ENCODE measurements around the gene CYP2S1. TPM values are rescaled to one million over a fixed set of nuclear protein-coding genes. Genes with fewer than 3 reads are reported as not detected.
"Not testable (repeated sequence)": the region's sequence is repeated elsewhere in the genome, so short reads cannot be mapped to it uniquely, and the experiment has no call there.

The CYP2S1 gene
- total RNA-seq, 1 donor from 2014 or later = 11.1 TPM

- Histone ChIP-seq H3K9me3 (ENCODE audit: insufficient read depth, low read depth, low read length) (no peaks in the 10 kb centered on the region), H3K79me2 (ENCODE audit: insufficient read depth, low read length) (peaks cover 57% of the 10 kb centered on the region), H3K4me2 (ENCODE audit: low read length) (peak overlapping the region; percentile 84), H3K36me3 (ENCODE audit: insufficient read depth, low read length) (peaks cover 20% of the 10 kb centered on the region), H2AFZ (ENCODE audit: low read depth, low read length) (no peak overlapping the region), H3K27me3 (ENCODE audit: insufficient read depth, low read length) (no peaks in the 10 kb centered on the region), H3K4me3 (ENCODE audit: insufficient read depth, low read depth, low read length) (no peak overlapping the region), H3K27ac (ENCODE audit: low read depth, low read length) (peak overlapping the region; percentile 98), H4K20me1 (ENCODE audit: insufficient read depth, low read length) (peaks cover 12% of the 10 kb centered on the region), H3K9ac (ENCODE audit: low read length) (peak overlapping the region; percentile 81), H3K4me1 (ENCODE audit: insufficient read depth, low read length) (peaks cover 51% of the 10 kb centered on the region)
- H3K36me3 Mint-ChIP-seq (ENCODE audit: low read depth, unreplicated experiment) = peaks cover 26% of the 10 kb centered on the region
- FAIRE-seq (no peak), DNase-seq (ENCODE audit: low read depth) (no peak)
- TF ChIP-seq EZH2 (IDR thresholded peaks at IDR 0.05; ENCODE audit: insufficient read depth, low read length) (no peak), CTCF (IDR thresholded peaks at IDR 0.05; ENCODE audit: insufficient read depth, low read depth, low read length) (no peak)
- no peaks in the 10 kb centered on the region for H3K27me3 Mint-ChIP-seq (ENCODE audit: low read depth, unreplicated experiment)
- H3K4me1 Mint-ChIP-seq (ENCODE audit: low read depth, unreplicated experiment) = peaks cover 42% of the 10 kb centered on the region
- peak overlapping the region; percentile 94 for H3K27ac Mint-ChIP-seq (ENCODE audit: unreplicated experiment)
- peak overlapping the region; percentile 1 for H3K4me3 Mint-ChIP-seq (ENCODE audit: unreplicated experiment)
- H3K9me3 Mint-ChIP-seq (ENCODE audit: unreplicated experiment) = no peaks in the 10 kb centered on the region
Measured at GRCh38 chr19:41226874-41227390, 33.9 kb downstream of the CYP2S1 start.

GRCh38 chr19:41228486-41228885 is 35.5 kb downstream of the CYP2S1 start:
- H3K4me3 Mint-ChIP-seq (ENCODE audit: unreplicated experiment) = no peak overlapping the region
- peaks cover 49% of the 10 kb centered on the region for H3K79me2 ChIP-seq (ENCODE audit: insufficient read depth, low read length)
- peaks cover 25% of the 10 kb centered on the region for H3K36me3 Mint-ChIP-seq (ENCODE audit: low read depth, unreplicated experiment)
- H3K9ac ChIP-seq (ENCODE audit: low read length) = no peak overlapping the region
- H4K20me1 ChIP-seq (ENCODE audit: insufficient read depth, low read length) = peaks cover 16% of the 10 kb centered on the region
- H3K4me1 Mint-ChIP-seq (ENCODE audit: low read depth, unreplicated experiment) = peaks cover 31% of the 10 kb centered on the region
- TF ChIP-seq CTCF (IDR thresholded peaks at IDR 0.05; ENCODE audit: insufficient read depth, low read depth, low read length) = no peak
- TF ChIP-seq EZH2 (IDR thresholded peaks at IDR 0.05; ENCODE audit: insufficient read depth, low read length) = no peak
- FAIRE-seq (no peak), DNase-seq (ENCODE audit: low read depth) (no peak)
- H3K4me2 ChIP-seq (ENCODE audit: low read length) = no peak overlapping the region
- H3K27me3 Mint-ChIP-seq (ENCODE audit: low read depth, unreplicated experiment) = no peaks in the 10 kb centered on the region
- H3K9me3 Mint-ChIP-seq (ENCODE audit: unreplicated experiment) = no peaks in the 10 kb centered on the region
- H3K27me3 ChIP-seq (ENCODE audit: insufficient read depth, low read length) = no peaks in the 10 kb centered on the region
- H2AFZ ChIP-seq (ENCODE audit: low read depth, low read length) = no peak overlapping the region
- no peaks in the 10 kb centered on the region for H3K9me3 ChIP-seq (ENCODE audit: insufficient read depth, low read depth, low read length)
- no peak overlapping the region for H3K27ac ChIP-seq (ENCODE audit: low read depth, low read length)
- no peak overlapping the region for H3K27ac Mint-ChIP-seq (ENCODE audit: unreplicated experiment)
- H3K36me3 ChIP-seq (ENCODE audit: insufficient read depth, low read length) = peaks cover 27% of the 10 kb centered on the region
- no peak overlapping the region for H3K4me3 ChIP-seq (ENCODE audit: insufficient read depth, low read depth, low read length)
- H3K4me1 ChIP-seq (ENCODE audit: insufficient read depth, low read length) = peaks cover 38% of the 10 kb centered on the region

GRCh38 chr19:41229338-41229737 is 36.3 kb downstream of the CYP2S1 start:
- not testable (repeated sequence) for H3K27me3 ChIP-seq (ENCODE audit: insufficient read depth, low read length); H3K9me3 Mint-ChIP-seq (ENCODE audit: unreplicated experiment); H2AFZ ChIP-seq (ENCODE audit: low read depth, low read length); H3K4me3 Mint-ChIP-seq (ENCODE audit: unreplicated experiment); DNase-seq (ENCODE audit: low read depth); H3K27ac Mint-ChIP-seq (ENCODE audit: unreplicated experiment); H3K4me3 ChIP-seq (ENCODE audit: insufficient read depth, low read depth, low read length); H3K27me3 Mint-ChIP-seq (ENCODE audit: low read depth, unreplicated experiment); FAIRE-seq; H3K9me3 ChIP-seq (ENCODE audit: insufficient read depth, low read depth, low read length); H3K4me2 ChIP-seq (ENCODE audit: low read length)
- Mint-ChIP-seq H3K36me3 (ENCODE audit: low read depth, unreplicated experiment) (peaks cover 22% of the 10 kb centered on the region), H3K4me1 (ENCODE audit: low read depth, unreplicated experiment) (peaks cover 23% of the 10 kb centered on the region)
- Histone ChIP-seq H3K36me3 (ENCODE audit: insufficient read depth, low read length) (peaks cover 35% of the 10 kb centered on the region), H3K4me1 (ENCODE audit: insufficient read depth, low read length) (peaks cover 29% of the 10 kb centered on the region), H3K9ac (ENCODE audit: low read length) (peak overlapping the region; percentile 34), H3K27ac (ENCODE audit: low read depth, low read length) (peak overlapping the region; percentile 10), H4K20me1 (ENCODE audit: insufficient read depth, low read length) (peaks cover 20% of the 10 kb centered on the region), H3K79me2 (ENCODE audit: insufficient read depth, low read length) (peaks cover 48% of the 10 kb centered on the region)
